HEK293 (cell line): ENCODE results near the gene NHP2.
A peak's percentile ranks its signal among the peaks of the same experiment; 100 is the strongest.

Experiments
- KLF10 ChIP-seq: fragments of 450-650 bp; IDR thresholded peaks from 2 replicates; pipeline ENCODE4 v1.5.1; 2018; ENCODE audit warnings: missing biosample characterization, mild to moderate bottlenecking, missing genetic modification characterization
- MYNN ChIP-seq: fragments of 450-650 bp; formaldehyde crosslinking; IDR thresholded peaks from 2 replicates; pipeline ENCODE4 v1.5.1; 2016; ENCODE audit warnings: missing biosample characterization, missing genetic modification characterization, borderline replicate concordance
- PRDM1 ChIP-seq: fragments of 450-650 bp; formaldehyde crosslinking; IDR thresholded peaks from 2 replicates; pipeline ENCODE4; 2016; ENCODE audit warnings: missing biosample characterization, missing genetic modification characterization
- ZEB2 ChIP-seq: fragments of 450-650 bp; formaldehyde crosslinking; IDR thresholded peaks from 2 replicates; pipeline ENCODE4 v1.5.1; 2016; ENCODE audit warnings: missing biosample characterization, missing genetic modification characterization
- ZFP69B ChIP-seq: fragments of 450-650 bp; formaldehyde crosslinking; IDR thresholded peaks from 2 replicates; pipeline ENCODE4 v1.5.1; 2016; ENCODE audit warnings: missing biosample characterization, missing genetic modification characterization
- ZNF138 ChIP-seq: fragments of 450-650 bp; formaldehyde crosslinking; IDR thresholded peaks from 2 replicates; pipeline ENCODE4 v1.5.1; 2016; ENCODE audit warnings: missing biosample characterization, missing genetic modification characterization, borderline replicate concordance
- ZNF473 ChIP-seq: fragments of 450-650 bp; formaldehyde crosslinking; IDR thresholded peaks from 2 replicates; pipeline ENCODE4 v1.5.1; 2017; ENCODE audit warnings: missing biosample characterization, missing genetic modification characterization
- ZNF510 ChIP-seq: fragments of 450-650 bp; formaldehyde crosslinking; IDR thresholded peaks from 2 replicates; pipeline ENCODE4 v1.5.1; 2018; ENCODE audit warnings: mild to moderate bottlenecking, missing genetic modification characterization, missing biosample characterization; ENCODE audit not compliant: insufficient replicate concordance
- TF ChIP-seq, protein P1 (sequence below): fragments of 450-650 bp; formaldehyde crosslinking; IDR thresholded peaks from 2 replicates; pipeline ENCODE4 v1.5.1; 2016; ENCODE audit warnings: missing biosample characterization, missing genetic modification characterization
- TF ChIP-seq, protein P2 (sequence below): fragments of 450-650 bp; formaldehyde crosslinking; IDR thresholded peaks from 2 replicates; pipeline ENCODE4 v1.5.1; 2016; ENCODE audit warnings: missing biosample characterization, missing genetic modification characterization
- TF ChIP-seq, protein P3 (sequence below): fragments of 450-650 bp; formaldehyde crosslinking; IDR thresholded peaks from 2 replicates; pipeline ENCODE4 v1.5.1; 2016; ENCODE audit warnings: missing biosample characterization, missing genetic modification characterization
- TF ChIP-seq, protein P4 (sequence below): fragments of 450-650 bp; formaldehyde crosslinking; IDR thresholded peaks from 2 replicates; pipeline ENCODE4 v1.5.1; 2016; ENCODE audit warnings: missing biosample characterization, missing genetic modification characterization, low read depth

DNA sequence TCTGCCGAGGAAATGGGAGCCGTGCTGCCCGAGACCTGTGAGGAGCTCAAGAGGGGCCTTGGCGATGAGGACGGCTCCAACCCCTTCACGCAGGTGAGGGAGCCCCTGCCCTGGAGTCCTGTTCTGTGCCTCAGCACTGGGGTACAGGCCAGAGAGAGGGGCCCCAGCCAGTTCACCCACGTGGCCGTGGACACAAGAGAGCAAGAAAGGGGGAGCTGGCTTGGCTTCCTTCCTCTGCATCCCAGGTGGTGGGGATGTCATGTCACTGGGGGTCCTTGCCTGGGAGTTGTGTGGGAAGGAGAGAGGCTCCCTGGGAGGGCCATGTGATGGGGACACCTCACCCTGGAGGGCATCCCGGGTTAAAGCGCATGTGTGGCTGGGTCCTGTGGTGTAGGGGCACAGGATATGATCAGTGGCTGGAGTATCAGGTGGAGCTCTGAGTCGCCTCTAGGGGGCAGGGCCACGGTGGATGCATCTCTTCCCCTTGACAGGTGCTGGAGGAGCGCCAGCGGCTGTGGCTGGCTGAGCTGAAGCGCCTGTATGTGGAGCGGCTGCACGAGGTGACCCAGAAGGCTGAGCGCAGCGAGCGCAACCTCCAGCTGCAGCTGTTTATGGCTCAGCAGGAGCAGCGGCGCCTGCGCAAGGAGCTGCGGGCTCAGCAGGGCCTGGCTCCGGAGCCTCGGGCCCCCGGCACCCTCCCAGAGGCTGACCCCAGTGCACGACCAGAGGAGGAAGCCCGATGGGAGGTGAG is 32.9 kb downstream of the NHP2 start:
- TF ChIP-seq, protein P1, sequence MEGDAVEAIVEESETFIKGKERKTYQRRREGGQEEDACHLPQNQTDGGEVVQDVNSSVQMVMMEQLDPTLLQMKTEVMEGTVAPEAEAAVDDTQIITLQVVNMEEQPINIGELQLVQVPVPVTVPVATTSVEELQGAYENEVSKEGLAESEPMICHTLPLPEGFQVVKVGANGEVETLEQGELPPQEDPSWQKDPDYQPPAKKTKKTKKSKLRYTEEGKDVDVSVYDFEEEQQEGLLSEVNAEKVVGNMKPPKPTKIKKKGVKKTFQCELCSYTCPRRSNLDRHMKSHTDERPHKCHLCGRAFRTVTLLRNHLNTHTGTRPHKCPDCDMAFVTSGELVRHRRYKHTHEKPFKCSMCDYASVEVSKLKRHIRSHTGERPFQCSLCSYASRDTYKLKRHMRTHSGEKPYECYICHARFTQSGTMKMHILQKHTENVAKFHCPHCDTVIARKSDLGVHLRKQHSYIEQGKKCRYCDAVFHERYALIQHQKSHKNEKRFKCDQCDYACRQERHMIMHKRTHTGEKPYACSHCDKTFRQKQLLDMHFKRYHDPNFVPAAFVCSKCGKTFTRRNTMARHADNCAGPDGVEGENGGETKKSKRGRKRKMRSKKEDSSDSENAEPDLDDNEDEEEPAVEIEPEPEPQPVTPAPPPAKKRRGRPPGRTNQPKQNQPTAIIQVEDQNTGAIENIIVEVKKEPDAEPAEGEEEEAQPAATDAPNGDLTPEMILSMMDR (tag by site-specific recombination), result peak; percentile 96
- no peak for TF ChIP-seq MYNN (tag by site-specific recombination)
- TF ChIP-seq, protein P2, sequence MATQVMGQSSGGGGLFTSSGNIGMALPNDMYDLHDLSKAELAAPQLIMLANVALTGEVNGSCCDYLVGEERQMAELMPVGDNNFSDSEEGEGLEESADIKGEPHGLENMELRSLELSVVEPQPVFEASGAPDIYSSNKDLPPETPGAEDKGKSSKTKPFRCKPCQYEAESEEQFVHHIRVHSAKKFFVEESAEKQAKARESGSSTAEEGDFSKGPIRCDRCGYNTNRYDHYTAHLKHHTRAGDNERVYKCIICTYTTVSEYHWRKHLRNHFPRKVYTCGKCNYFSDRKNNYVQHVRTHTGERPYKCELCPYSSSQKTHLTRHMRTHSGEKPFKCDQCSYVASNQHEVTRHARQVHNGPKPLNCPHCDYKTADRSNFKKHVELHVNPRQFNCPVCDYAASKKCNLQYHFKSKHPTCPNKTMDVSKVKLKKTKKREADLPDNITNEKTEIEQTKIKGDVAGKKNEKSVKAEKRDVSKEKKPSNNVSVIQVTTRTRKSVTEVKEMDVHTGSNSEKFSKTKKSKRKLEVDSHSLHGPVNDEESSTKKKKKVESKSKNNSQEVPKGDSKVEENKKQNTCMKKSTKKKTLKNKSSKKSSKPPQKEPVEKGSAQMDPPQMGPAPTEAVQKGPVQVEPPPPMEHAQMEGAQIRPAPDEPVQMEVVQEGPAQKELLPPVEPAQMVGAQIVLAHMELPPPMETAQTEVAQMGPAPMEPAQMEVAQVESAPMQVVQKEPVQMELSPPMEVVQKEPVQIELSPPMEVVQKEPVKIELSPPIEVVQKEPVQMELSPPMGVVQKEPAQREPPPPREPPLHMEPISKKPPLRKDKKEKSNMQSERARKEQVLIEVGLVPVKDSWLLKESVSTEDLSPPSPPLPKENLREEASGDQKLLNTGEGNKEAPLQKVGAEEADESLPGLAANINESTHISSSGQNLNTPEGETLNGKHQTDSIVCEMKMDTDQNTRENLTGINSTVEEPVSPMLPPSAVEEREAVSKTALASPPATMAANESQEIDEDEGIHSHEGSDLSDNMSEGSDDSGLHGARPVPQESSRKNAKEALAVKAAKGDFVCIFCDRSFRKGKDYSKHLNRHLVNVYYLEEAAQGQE (tag by site-specific recombination), result no peak
- TF ChIP-seq, protein P3, sequence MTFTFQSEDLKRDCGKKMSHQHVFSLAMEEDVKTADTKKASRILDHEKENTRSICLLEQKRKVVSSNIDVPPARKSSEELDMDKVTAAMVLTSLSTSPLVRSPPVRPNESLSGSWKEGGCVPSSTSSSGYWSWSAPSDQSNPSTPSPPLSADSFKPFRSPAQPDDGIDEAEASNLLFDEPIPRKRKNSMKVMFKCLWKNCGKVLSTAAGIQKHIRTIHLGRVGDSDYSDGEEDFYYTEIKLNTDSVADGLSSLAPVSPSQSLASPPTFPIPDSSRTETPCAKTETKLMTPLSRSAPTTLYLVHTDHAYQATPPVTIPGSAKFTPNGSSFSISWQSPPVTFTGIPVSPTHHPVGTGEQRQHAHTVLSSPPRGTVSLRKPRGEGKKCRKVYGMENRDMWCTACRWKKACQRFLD, result no peak
- TF ChIP-seq, protein P4, sequence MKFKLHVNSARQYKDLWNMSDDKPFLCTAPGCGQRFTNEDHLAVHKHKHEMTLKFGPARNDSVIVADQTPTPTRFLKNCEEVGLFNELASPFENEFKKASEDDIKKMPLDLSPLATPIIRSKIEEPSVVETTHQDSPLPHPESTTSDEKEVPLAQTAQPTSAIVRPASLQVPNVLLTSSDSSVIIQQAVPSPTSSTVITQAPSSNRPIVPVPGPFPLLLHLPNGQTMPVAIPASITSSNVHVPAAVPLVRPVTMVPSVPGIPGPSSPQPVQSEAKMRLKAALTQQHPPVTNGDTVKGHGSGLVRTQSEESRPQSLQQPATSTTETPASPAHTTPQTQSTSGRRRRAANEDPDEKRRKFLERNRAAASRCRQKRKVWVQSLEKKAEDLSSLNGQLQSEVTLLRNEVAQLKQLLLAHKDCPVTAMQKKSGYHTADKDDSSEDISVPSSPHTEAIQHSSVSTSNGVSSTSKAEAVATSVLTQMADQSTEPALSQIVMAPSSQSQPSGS (tag by site-specific recombination), result no peak
- no peak for TF ChIP-seq PRDM1
- TF ChIP-seq ZNF138 (tag by site-specific recombination), result no peak
- no peak for TF ChIP-seq ZFP69B (tag by site-specific recombination)
- no peak for TF ChIP-seq ZNF473 (tag by site-specific recombination)
- TF ChIP-seq KLF10 (tag by site-specific recombination), result peak; percentile 20; the same call in 1 of the 2 replicates
- peak; percentile 51; the same call in 1 of the 2 replicates for TF ChIP-seq ZEB2 (tag by site-specific recombination)
- no peak for TF ChIP-seq ZNF510
